ENCODE measurements around the gene ARHGEF16.

The ARHGEF16 gene

DNA sequence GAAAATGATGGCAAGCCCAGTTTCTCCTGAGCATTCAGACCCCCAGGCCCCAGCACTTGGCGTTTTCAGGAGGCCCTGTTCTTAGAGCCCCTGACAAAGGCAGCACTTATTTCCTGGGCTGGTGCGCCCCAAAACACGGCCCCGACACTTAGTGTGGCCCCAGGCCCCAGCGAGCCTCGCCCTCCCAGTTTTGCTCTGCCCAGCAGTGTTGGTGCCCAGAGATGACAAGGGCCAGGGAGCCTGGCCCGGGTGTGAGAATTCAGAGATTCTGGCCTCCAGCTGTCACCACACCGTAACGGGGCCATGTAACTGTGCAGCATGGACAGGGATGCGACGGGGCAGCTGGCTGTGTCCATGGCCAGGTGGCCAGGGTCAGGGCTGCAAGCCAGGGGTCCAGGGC is 18.0 kb upstream of the ARHGEF16 start:
- DNase-seq (ENCODE audit: insufficient read length, low spot score) (no peak), FAIRE-seq (no peak)

DNA sequence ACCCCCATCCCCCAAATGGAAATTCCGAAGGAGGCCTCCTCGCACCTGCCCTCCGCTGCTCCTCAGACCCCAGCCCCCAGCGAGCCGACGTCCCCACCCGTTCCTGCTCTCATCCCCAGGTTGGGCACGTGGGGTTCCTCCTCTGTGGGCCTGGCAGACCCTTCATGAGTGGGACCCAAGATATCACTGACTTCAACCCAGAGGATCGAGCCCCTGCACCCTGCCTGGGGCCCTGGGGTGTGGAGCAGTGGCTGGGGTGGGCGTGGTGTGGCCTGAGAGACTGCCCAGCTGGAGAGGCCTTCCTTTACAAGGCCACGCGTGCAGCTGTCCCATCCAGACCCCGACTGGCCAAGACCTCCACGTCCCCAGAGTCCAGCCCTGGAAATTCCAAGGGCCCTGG is 17.6 kb upstream of the ARHGEF16 start:
- FAIRE-seq (no peak), DNase-seq (ENCODE audit: insufficient read length, low spot score) (no peak)

DNA sequence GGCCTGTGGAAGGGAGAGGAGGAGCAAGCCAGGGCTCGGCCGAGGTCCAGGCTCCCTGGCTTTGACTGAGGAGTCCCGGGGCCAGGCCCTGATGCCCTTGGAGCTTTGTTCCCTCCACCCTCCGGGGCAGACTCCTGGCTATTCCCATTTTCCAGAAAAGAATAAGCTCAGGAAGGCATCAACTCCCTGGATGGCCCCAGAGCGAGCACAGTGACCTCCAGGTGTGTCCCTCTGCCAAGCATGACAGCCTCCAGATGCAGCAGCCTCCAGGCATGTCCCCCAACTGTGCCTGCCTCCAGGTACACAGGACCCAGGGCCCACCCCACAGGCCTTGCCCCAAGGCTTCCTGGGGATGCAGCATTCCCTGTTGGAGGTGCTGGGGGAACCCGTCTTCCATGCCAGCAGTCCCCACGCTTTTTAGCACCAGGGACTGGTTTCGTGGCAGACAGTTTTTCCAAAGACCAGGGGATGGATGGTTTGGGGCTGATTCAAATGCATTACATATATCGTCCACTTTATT is 15.7 kb upstream of the ARHGEF16 start:
- FAIRE-seq (no peak), DNase-seq (ENCODE audit: insufficient read length, low spot score) (no peak)

DNA sequence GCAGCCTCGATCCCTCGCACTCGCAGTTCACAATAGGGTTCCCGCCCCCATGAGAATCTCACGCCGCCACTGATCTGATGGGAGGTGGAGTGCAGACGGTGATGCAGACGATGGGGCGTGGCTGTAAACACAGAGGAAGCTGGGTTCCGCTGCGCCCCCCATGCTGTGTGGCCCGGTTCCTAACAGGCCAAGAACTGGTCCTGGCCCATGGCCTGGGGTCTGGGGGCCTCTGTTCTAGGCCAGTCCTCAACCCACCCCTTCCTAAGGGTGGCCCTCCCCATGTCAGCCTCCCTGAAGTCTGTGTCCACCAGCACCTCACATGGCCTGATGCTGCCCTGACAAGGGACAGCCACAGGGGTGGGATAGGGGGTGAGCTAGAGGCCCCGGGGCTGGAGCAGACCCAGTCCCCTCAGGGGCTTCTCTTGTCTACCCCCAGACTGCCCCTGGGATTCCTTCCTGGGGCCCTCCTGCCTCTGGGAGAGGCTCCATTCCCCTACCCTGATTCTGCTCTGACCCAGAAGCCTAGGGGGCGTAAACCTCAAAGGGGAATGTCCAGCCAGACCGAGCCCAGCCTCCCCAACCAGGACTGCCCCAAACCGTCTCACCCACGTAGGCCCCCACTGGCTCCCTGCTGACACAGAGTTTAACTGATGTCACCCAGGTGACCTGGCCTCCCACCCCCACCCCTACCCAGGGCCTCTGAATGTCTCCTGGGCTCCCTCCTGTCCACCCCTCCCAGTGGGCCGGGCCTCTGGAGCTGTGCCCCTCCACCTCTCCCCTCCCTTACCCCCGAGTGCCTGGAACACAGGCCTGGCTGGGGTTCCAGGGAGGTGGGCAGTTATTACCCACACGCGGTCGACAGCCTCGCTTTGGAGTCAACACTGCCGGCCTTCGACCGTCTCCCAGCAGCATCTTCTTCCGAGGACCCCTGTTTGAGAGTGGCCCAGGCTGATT is 14.8 kb upstream of the ARHGEF16 start:
- DNase-seq (ENCODE audit: insufficient read length, low spot score) (no peak), FAIRE-seq (no peak)

DNA sequence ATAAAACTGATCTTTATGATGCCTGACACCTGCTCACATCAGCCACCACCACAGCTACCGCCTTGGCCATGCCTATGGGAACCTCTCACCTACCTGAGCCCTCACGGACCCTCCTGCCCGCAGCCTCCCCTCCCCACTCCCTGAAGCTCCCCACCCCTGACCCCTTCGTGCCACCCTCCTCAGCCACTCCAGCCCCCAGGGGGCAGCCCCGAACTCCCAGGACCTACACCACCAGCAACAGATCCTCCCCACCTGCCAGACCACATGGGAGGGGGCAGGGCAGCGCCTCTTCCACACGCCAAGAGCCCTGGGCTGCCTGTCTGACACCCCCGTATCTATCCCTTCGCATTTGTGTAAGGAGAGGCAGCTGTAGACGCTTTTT is 14.2 kb upstream of the ARHGEF16 start:
- DNase-seq (ENCODE audit: insufficient read length, low spot score) (no peak), FAIRE-seq (no peak)

DNA sequence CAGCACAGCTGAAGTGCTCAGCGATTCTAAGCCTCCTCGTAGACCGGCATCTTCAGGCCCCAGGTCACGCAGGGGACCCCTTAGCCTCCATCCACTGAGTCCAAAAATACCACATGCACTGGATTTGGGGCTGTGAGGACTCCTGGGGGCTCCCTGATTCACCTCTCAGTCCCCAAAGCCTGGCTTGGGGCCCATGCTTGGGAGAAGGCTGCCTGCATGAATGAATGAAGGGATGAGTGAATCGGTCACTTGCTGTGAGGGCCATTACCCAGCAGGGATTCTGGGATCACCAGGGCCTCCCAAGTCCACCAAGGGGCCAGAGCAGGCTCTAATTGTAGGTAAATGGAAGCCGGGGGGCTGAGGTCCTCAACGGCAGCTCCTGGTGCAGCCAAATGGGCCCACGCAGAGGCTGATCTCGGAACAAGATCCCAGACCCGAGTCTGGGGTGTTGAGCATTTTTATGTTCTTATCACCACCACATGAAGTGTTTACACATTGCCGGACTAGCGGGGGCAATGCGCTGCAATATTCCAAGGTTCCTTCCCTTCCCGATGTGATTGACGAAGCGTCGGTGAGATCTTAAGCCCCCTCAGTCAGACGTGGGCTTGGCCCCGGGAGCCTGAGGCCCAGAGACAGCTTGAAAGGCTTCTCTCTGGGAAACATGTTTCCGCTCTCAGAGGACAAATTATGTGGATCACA is 13.6 kb upstream of the ARHGEF16 start:
- DNase-seq (ENCODE audit: insufficient read length, low spot score) (no peak), FAIRE-seq (no peak)

DNA sequence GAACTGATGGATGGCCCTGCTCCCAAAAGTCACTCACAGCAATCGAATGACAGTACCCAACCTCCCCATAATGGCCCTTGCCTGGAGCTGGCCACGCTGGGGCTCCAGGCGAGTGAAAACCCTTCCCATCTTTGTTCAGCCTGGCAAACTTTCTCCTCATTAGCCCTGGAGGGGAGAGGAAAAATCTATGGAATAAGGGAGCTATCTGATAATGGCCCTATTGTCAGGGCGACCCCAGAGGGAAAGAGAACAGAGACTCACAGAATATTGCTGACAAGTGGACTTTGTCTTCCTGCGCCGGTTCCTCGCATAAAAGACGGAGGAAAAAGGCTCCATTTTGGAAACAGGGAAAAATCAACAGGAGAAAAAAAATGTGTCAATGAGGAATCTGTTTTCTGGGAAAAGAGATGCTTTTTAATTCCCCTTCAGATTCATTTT is 13.0 kb upstream of the ARHGEF16 start:
- no peak for FAIRE-seq
- no peak for DNase-seq (ENCODE audit: insufficient read length, low spot score)

DNA sequence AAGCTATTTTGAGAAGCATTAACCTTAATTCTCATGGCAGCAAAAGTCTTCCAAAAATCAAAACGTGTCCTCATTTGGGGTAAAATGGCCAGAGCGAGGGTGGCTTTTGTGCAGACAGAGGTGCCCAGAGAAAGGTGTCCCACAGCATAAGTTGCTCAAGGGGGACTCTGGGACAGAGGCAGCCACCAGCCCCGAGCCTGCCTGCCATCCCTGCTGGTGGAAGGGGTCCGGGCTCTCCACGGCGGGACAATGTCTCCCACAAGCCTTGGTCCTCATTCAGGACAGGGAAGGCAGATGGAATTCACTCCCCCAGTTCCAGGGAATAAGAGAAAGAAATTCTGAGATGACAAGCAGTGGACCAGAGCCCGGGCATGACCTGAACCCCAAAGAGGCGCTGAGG is 12.6 kb upstream of the ARHGEF16 start:
- DNase-seq (ENCODE audit: insufficient read length, low spot score), result no peak
- FAIRE-seq, result no peak

DNA sequence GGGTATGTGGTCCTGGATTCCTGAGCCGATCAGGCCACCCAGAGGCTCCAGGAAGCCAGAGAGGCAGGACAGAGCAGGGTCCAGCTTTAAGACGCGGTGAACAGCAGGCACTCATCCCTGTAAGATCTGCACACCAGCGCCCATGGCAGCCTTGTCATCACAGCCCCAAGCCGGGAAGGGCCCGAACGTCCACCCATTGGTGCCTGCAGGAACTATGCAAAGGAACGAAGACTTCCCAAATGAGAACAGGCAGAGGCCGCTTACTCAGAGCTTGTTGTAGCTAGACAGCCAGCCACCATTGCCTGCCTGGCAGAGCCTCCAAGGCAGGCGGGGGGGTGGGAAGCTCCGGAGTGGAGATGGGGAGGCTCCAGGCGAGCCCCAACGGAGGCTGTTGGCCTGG is 12.1 kb upstream of the ARHGEF16 start:
- DNase-seq (ENCODE audit: insufficient read length, low spot score) (no peak), FAIRE-seq (no peak)

DNA sequence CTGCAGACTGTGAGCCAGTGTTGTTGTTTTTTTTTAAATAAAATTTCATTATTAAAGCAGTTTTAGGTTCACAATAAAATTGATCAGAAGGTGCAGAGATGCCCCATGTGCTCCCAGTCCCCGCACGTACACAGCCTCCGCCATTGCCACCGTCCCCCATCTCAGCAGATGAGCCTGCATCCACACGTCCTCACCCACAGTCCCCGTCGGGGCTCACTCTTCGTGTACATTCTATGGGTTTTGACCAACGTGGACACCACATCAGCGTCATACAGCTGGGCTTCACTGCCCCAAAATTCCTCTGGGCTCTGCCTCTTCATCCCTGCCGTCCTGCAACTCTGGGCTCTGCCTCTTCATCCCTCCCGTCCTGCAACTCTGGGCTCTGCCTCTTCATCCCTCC is 11.6 kb upstream of the ARHGEF16 start:
- DNase-seq (ENCODE audit: insufficient read length, low spot score), result no peak
- FAIRE-seq, result no peak

DNA sequence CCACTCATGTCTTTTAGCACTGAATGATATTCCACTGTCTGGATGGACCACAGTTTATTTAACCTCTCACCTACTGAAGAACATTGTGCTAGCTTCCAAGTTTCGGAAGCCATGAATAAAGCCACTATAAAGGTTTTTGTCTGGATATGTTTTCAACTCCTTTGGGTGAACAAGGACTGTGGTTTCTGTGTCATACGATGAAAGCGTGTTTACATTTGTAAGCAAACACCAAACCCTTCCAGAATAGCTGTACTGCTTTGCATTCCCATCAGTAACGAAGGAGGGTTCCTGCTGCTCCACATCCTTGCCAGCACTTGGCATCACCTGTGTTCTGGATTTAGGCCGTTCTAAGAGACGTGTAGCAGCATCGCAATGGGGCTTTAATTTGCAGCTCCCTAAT is 10.7 kb upstream of the ARHGEF16 start:
- DNase-seq (ENCODE audit: insufficient read length, low spot score) (no peak), FAIRE-seq (no peak)

DNA sequence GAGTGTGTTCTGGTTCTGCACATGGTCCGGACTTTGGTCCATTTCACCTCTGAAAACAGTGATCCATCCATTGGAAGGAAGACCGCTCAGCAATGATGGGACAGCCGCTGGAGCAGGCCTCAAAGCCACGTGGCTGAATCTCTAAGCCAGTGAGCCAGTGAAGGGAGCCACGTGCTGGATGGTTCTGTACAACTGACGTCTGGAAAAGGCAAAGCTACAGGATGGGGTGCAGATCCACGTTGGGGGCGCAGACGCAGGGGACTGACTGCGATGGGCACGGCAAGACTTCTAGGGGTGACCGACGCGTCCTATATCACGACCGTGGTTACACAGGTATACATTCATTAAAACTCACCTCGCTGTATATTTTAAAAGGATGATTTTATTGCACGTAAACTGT is 10.2 kb upstream of the ARHGEF16 start:
- FAIRE-seq (no peak), DNase-seq (ENCODE audit: insufficient read length, low spot score) (no peak)

DNA sequence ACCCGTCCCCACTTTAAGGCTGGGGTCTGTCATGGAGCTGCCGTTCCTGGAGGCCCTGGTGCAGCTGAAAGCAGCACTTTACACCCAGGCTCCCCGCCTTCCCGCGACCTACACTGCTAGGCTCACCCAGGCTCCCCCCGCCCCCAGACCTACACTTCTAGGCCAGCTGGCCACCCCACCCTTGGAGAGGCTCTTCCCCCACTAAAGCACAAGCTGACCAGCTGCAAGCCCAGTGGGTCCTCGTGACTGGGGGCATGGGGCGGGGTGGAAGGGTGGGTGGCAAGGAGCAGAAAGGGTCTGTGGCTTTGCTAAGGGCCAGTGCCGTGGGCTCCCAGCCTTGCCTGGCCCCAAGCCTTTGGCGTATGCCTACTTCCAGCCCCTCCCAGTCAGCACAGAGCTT is 9.7 kb upstream of the ARHGEF16 start:
- no peak for DNase-seq (ENCODE audit: insufficient read length, low spot score)
- no peak for FAIRE-seq

DNA sequence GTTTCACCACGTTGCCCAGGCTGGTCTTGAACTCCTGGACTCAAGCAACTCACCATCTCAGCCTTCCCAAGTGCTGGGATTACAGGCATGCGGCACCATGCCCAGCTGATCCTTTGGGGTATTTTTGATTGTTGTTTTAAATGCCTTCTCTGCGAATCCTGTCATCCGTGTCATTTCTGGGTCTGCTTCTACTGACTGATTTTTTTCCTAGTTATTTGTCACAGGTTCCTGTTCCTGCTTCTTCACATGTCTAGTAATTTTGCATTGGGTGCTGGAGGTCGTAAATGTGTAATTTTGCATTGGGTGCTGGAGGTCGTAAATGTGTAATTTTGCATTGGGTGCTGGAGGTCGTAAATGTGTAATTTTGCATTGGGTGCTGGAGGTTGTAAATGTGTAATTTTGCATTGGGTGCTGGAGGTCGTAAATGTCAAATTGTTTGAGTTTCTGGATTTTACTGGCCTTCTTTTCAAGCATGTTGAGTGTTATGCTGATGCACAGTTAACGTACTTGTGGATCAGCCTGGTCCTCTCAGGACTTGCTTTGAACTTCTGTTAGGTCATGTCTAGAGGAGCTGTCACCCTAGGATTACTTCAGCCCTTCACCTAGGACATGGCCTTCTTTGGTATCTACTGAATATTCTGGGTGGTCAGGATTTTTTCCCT is 4.1 kb upstream of the ARHGEF16 start:
- no peak for DNase-seq (ENCODE audit: insufficient read length, low spot score)
- FAIRE-seq, result no peak

DNA sequence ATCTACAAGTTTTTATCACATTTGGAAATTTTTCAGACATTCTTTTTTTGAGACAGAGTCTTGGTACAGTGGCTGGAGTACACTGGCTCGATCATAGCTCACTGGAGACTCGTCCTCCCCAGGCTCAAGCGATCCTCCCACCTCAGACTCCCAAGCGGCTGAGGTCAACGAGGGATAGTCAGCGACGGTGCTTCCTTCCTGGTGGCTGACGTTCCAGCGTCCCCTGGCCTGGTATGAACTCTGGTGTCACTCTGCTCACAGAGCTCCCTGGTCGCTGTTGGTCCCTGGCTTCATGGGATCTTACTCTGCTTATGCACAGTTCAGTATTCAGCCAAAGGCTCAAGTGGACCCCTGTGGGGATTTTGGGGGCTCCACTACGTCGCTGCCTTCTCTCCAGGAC is 3.5 kb upstream of the ARHGEF16 start:
- FAIRE-seq (no peak), DNase-seq (ENCODE audit: insufficient read length, low spot score) (no peak)

DNA sequence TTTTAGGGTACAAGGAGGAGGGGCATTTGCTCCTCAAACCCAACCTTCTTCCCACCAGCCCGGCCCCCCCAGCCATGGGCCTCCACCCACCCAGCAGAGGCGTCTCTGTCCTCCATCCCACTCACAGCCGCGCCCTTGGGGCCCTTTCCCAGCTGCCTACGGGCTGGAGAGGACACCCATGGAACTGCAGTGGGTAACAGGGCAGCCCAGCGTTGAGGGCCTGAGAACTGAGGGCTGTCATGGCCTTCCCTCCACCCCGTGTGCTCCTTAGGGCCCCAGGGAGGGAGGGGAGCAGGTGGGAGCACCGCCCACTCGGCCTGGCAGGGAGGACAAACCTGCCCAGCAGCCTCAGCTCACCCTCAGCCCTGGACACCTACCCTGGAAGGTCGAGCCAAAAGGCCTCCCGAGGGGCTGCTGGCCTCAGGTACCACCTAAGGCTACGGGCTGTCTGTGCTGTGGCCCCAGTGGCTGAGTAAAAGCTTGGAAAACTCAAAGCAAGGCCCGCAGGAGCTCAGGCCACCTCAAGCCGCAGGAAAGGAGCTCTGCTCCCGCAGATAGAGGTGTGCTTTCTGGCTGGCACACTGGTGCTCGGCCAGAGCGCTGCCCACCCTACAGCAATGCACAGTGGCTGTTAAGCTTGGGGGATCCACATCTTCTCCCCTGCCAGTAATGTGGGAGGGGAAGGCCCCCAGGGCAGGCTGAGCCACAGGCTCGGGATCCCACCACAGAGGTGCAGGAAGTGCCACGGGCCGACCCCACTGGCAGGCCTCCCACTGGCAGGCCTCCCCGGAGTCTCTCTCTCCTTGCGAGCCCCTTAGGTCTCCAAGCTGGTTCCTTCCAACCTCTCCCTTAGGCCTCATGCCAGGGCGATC is 2.2 kb upstream of the ARHGEF16 start:
- FAIRE-seq, result no peak

DNA sequence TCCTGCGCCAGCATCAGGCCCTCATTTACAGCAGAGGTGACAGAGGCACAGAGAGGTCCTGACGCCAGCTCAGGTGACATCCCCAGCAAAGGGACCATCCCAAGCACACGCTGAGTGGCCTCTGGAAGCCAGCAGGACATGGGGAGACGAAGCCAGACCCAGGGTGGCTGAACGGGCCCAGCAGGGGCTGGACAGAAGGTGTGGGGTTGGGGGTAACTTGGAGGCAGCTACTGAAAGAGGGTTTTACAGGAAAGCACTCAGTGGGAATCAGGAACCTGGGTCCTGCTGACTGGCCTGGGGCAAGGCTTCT is 1.6 kb upstream of the ARHGEF16 start:
- FAIRE-seq, result no peak
- no peak for DNase-seq (ENCODE audit: insufficient read length, low spot score)

More for the DNA sequence above, 2.2 kb upstream of the ARHGEF16 start:
- no peak for DNase-seq (ENCODE audit: insufficient read length, low spot score)

DNA sequence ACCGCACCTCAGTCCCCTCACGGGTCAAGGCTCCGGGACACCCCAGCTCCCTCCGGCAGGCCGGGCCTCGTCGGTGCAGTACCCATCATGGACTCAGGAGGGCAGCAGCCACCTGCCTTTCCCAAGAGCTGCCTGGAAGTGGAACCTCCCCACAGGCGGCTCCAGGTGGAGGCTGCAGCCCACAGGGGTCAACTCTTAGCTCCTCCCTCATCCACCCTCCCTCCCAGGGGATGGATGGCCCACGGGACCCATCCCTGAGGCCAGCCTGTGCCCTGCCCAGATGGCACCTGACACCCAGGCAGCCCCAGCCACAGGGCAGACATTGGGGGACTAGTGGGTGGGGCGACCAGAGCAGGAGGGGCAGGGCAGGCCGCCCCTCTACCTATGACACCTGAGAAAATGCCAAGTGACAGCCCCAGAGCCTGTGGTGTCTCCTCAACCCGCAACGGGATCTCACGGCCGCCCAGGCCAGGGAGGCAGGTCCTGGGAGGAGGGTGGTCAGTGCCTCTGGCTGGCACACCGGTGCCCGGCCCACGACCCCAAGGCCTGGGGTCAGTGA is 1.2 kb upstream of the ARHGEF16 start:
- FAIRE-seq (no peak), DNase-seq (ENCODE audit: insufficient read length, low spot score) (peak; percentile 97)

DNA sequence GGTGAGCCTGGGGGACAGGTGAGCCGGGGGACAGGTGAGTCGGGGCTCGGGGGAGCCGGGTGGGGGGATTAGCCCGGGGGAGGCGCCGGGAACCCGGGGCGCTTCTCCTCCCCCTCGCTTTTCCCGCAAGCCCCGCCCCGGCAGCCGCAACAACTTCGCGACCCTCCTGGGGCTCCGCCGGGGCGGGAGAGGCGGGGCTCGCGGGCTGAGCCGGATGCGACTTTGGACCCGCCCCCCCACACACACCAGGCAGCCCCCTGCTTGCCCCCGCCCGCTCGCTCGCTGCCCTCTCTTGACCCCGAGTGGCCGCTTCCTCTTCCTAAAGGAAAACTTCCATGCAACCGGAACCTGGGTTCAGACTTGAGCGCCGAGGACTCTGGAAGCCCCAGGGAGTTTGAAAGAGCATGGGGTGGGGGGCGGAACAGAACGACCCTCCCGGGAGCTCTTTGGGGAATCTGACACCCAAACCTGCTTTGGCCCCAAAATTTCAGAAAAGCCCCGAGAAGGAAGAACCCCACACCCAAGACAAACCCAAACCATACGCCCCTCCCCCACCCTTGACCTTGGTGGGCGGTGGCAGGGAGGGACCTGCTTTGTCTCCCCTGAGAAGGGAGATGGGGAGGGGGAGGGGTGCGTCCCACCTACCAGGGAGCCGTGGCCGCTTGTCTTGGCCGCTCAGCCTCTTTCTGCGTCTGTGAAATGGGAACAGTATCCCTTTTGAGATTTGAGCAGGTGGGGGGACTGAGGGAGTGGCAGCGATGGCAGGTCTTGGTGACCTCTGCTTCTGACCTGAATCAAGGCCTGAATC is 550 bp downstream of the ARHGEF16 start:
- FAIRE-seq (no peak), DNase-seq (ENCODE audit: insufficient read length, low spot score) (no peak)

Data from GM19239 (cell line).